ENCODE data around the gene BTF3L4. TPM values are rescaled to one million over a fixed set of nuclear protein-coding genes. Genes with fewer than 3 reads are reported as not detected.
"Not testable (repeated sequence)": the region's sequence is repeated elsewhere in the genome, so short reads cannot be mapped to it uniquely, and the experiment has no call there.

BTF3L4 gene
- total RNA-seq, 1 donor from 2014 or later = 46.1 TPM

GRCh38 chr1:52055066-52055865 lies 829 bp upstream of the BTF3L4 start, which contains the start of gene TXNDC12:
Gene TXNDC12 (minus strand): TSS chr1:52055191. CDS start chr1:52055096, 95 bp downstream.
- peak; percentile 95 for DNase-seq (ENCODE audit: low read depth)

DNA sequence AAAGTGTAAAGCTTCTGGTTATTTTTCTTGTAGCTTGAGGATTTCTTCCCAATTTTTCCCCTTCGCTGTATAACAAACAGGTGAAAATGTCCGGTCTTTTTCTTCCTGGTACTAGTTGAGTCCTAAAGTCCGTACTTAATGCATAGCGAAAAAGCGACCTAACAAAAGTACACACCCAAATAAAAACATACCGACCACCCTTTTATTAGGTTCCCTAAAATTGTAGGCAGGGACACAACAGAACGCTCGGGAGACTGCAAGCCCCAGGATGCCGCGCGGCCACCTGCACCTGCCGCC lies 281 bp upstream of the BTF3L4 start:
- DNase-seq (ENCODE audit: low read depth) = no peak

DNA sequence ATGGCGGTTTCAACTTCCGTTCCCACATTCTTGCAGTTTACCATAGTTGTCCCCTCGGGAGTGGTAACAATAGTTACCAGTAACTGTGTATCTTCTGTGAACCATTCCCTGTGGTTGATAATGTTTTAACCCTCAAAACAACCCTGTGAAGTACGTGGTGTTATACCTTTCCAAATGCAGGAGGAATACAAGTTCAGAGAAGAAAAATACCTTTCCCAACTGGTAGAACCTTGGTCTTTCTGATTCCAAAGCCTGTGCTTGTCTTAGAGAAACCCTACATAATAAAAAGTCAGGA lies 789 bp downstream of the BTF3L4 start:
- peak; percentile 81 for DNase-seq (ENCODE audit: low read depth)

GRCh38 chr1:52057255-52057654 lies 1.2 kb downstream of the BTF3L4 start:
- peak; percentile 9 for DNase-seq (ENCODE audit: low read depth)

DNA sequence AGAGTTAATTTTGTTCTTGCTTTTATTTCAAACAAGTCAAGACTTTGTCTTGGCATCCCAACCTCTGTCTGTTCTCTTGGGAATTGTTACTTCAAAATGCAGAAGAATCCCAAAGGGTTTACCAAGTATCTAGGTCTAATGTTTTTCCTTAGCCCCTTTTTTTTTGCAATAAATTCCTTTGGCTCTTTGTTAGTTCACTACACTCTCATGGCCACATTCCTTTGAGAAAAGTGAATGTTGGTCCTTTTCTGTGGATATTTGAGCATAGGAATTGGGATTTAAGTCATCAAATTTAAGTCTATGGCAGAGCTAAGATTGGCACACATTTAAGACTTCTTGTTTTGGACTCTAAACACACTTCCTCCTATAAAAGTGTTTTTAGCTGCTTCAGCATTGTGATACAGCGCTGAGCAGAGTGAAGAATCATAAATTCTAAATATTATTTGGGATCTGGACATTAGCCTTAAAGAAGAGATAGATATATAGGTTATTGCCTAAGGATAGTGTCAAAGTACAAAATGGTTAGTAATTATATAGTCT lies 1.9 kb downstream of the BTF3L4 start:
- peak; percentile 16 for DNase-seq (ENCODE audit: low read depth)

DNA sequence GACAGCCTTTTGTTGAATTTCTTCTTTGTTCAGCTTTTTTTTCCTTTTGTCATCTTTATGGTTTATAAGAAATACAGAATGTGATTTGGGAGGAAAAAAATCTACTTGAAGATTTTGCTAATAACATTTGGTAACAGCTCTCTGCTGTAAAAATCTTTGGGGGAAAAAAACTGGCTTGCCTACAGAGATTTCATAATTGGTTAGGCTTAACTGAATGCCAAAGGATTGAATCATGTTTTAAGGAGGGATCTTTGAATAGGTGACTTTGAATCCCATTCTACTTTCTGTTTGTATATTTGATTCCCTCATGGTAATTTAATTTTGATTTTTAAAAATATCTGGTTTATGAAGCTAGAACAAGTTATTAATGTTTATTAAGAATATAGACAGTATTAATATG lies 3.2 kb downstream of the BTF3L4 start:
- DNase-seq (ENCODE audit: low read depth) = peak; percentile 79

GRCh38 chr1:52059888-52060287 lies 3.8 kb downstream of the BTF3L4 start:
- DNase-seq (ENCODE audit: low read depth) = no peak

DNA sequence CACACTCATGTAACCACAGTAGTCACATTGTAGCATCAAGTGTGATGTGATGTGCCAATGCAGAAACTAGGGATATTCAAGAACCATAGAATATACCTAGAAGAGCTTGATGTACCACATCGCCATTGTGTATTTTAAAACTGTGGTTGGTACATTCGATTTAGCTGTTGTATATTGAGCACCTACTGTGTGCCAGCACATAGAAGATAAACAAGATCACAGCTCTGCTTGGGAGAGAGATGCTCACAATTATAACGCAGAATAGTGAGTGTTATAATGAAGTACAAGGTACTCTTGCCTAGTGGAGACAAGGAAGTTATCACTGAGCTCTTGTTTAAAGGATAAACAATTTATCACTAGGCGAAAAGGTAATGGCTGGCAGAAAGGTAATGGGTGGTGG lies 4.7 kb downstream of the BTF3L4 start:
- no peak for DNase-seq (ENCODE audit: low read depth)

DNA sequence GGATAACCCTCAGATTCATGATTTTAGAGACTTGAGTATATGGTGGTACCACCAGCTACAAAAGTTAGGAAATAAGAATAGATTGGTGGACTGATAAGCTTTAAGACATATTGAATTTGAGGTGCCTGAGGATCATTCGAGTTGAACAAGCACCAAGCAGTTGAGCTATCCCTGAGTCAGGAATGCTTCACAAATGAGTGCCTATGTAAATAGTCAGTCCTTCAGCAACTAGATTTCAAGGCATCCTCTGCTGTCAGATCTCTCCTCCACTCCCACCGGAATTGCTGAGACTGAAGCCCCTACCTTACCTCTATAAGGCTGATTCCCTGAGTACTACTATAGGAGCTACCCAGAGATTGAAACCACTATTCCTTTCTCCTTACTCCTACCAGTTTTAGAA lies 7.1 kb downstream of the BTF3L4 start:
- peak; percentile 36 for DNase-seq (ENCODE audit: low read depth)

- DNase-seq (ENCODE audit: low read depth) = no peak
Measured at GRCh38 chr1:52070704-52071103, 14.6 kb downstream of the BTF3L4 start.

GRCh38 chr1:52072291-52072690 lies 16.2 kb downstream of the BTF3L4 start:
- DNase-seq (ENCODE audit: low read depth) = no peak

GRCh38 chr1:52077277-52077676 lies 21.2 kb downstream of the BTF3L4 start:
- not testable (repeated sequence) for DNase-seq (ENCODE audit: low read depth)

- DNase-seq (ENCODE audit: low read depth) = peak; percentile 29
Measured at GRCh38 chr1:52080014-52080415, 23.9 kb downstream of the BTF3L4 start.

GRCh38 chr1:52087892-52088291 lies 31.8 kb downstream of the BTF3L4 start:
- not testable (repeated sequence) for DNase-seq (ENCODE audit: low read depth)

DNA sequence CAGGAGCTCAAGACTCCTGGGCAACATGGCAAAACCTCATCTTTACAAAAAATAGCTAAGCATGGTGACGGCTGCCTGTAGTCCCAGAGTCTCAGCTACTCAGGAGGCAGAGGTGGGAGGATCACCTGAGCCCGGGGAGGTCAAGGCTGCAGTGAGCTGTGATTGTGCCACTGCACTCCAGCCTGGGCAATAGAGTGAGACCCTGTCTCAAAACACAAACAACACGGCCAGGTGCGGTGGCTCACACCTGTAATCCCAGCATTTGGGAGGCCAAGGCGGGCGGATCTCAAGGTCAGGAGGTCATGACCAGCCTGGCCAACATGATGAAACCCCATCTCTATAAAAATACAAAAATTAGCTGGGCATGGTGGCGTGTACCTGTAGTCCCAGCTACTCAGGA lies 38.2 kb downstream of the BTF3L4 start:
- not testable (repeated sequence) for DNase-seq (ENCODE audit: low read depth)

GRCh38 chr1:52096216-52096615 lies 40.1 kb downstream of the BTF3L4 start:
- no peak for DNase-seq (ENCODE audit: low read depth)

DNA sequence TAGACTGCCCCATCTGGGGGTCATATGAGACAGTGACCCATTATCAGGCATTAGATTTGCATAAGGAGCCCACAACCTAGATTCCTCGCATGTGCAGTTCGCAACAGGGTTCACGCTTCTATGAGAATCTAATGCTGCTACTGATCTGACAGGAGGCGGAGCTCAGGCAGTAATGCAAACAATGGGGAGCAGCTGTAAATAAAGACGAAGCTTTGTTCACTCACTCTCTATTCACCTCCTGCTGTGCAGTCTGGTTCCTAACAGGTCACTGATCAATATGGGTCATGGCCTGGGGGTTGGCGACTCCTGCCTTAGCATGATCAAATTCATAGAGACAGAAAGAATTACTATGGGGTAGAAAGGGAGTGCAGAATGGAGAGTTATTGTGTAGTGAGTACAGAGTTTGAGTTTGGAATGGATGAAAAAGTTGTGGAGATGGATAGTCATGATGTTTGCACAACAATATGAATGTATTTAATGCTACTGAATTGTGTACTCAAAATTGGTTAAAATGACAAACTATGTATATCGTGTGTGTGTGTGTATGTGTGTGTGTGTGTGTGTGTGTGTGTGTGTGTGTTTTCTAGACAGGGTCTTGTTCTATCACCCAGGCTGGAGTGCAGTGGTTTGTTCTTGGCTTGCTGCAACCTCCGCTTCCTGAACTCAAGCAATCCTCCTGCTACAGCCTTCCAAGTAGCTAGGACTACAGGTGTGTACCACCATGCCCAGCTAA lies 42.2 kb downstream of the BTF3L4 start:
- DNase-seq (ENCODE audit: low read depth) = no peak

DNA sequence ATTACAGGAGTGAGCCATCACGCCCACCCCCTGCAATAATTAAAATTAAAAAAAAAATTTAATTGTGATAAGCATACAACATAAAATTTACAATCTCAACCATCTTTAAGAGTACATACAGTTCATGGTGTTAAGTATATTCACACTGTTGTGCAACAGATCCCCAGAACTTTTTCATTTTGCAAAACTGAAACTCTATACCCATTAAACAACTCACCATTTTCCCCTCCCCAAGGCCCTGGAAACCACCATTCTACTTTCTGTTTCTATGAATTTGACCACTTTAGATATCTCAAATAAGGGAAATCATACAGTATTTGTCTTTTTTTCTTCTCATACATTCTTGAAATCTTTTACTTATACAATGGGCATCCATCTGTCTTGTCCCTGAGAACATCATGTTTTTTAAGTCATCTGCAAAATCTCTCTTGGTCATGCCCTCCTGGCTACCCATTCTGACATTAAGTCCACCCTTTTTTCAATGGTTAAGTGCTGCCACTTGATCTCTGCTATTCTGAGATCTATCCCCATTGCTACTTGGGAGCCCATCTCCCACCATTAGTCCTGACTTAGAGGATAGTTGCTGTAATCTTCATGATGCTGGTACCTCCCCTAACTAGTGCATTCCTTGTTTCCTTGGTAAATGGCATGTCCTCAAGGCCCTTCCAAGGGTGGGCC lies 46.4 kb downstream of the BTF3L4 start:
- no peak for DNase-seq (ENCODE audit: low read depth)

GRCh38 chr1:52111492-52111891 lies 55.4 kb downstream of the BTF3L4 start:
- DNase-seq (ENCODE audit: low read depth) = no peak

GRCh38 chr1:52112489-52112888 lies 56.4 kb downstream of the BTF3L4 start:
- DNase-seq (ENCODE audit: low read depth) = no peak

- DNase-seq (ENCODE audit: low read depth) = no peak
Measured at GRCh38 chr1:52119301-52120079, 63.4 kb downstream of the BTF3L4 start.

- DNase-seq (ENCODE audit: low read depth) = no peak
Measured at GRCh38 chr1:52122384-52122783, 66.3 kb downstream of the BTF3L4 start.

All from renal cortical epithelial cell (primary cell).